ENCODE measurements around the gene IFT43.

Gene IFT43

DNA sequence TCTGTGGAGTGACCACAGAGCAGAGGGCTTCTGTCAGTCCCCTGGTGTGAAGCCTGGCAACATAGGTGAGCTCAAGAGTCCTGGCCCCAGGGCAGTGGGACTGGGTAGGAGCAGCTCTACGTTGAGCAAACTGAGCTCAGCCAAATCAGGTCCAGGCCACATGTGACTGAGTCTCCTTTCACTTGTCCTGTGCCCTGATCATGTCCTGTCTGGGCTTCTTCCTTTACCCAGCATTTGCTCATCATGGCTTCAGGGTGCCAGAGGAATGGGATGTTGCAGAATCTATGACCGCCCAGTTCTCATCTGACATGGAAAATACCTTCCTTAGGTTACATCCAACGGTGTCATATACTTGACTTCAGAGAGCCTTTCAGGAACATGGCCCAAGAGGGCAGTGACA lies 99.8 kb downstream of the IFT43 start:
- no peak overlapping the region for H3K9ac ChIP-seq (ENCODE audit: low read length)
- H3K4me1 ChIP-seq (ENCODE audit: insufficient read depth, low read length): no peaks in the 10 kb centered on the region
- H3K36me3 ChIP-seq (ENCODE audit: insufficient read depth, low read length): peaks cover 11% of the 10 kb centered on the region
- H3K4me3 ChIP-seq (ENCODE audit: low read depth in 1 of 2, low read length in 2 of 2): no peak overlapping the region
- H3K9me3 ChIP-seq (ENCODE audit: low read length): no peaks in the 10 kb centered on the region
- H3K27me3 ChIP-seq (ENCODE audit: control insufficient read depth in 1 of 2, insufficient read depth in 2 of 2, low read length in 2 of 2): no peaks in the 10 kb centered on the region
- no peak overlapping the region for H3K27ac ChIP-seq (ENCODE audit: low read depth, low read length)

DNA sequence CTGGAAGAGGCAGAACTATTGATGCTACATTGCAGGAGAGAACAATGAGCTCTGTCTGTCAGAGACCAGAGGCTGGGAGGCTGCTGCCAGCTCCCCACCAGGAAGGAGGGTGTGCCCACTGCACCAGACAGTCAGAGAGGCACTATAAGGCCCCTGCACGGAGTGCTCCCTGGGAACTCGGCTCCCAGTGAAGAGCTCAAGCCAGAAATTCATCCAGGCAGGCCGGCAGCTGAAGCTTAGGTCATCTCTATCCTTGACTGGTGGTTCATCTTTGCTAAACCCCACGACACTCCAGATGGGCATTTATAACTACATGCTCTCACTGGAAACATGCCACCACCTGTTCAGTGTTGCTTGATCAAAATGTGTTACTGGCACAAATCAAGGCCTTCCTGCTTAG lies 101.1 kb downstream of the IFT43 start:
- no peaks in the 10 kb centered on the region for H3K27me3 ChIP-seq (ENCODE audit: control insufficient read depth in 1 of 2, insufficient read depth in 2 of 2, low read length in 2 of 2)
- no peaks in the 10 kb centered on the region for H3K9me3 ChIP-seq (ENCODE audit: low read length)
- no peak overlapping the region for H3K9ac ChIP-seq (ENCODE audit: low read length)
- peaks cover 11% of the 10 kb centered on the region for H3K36me3 ChIP-seq (ENCODE audit: insufficient read depth, low read length)
- no peaks in the 10 kb centered on the region for H3K4me1 ChIP-seq (ENCODE audit: insufficient read depth, low read length)
- H3K4me3 ChIP-seq (ENCODE audit: low read depth in 1 of 2, low read length in 2 of 2): no peak overlapping the region
- no peak overlapping the region for H3K27ac ChIP-seq (ENCODE audit: low read depth, low read length)

DNA sequence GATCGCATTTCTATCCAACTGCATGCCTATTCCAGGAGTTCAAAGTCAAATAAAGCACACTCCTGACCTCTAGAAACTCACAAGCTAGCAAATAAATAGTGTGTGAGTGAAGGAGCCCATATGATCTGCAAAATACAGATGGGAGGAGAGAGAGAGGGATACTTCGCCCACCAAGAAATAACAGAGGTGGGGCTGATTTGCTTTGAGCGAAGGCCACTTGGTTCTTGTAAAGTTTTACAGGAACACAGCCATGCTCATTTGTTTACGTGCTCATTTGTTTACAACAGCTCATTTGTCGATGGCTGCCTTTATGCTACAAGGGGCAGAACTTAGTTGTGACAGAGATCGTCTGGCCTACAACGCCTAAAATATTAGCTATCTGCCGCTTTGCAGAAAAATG lies 102.8 kb downstream of the IFT43 start:
- Histone ChIP-seq H3K9me3 (ENCODE audit: low read length) (no peaks in the 10 kb centered on the region), H3K4me3 (ENCODE audit: low read depth in 1 of 2, low read length in 2 of 2) (no peak overlapping the region), H3K27me3 (ENCODE audit: control insufficient read depth in 1 of 2, insufficient read depth in 2 of 2, low read length in 2 of 2) (no peaks in the 10 kb centered on the region), H3K27ac (ENCODE audit: low read depth, low read length) (no peak overlapping the region), H3K4me1 (ENCODE audit: insufficient read depth, low read length) (no peaks in the 10 kb centered on the region), H3K9ac (ENCODE audit: low read length) (no peak overlapping the region), H3K36me3 (ENCODE audit: insufficient read depth, low read length) (no peaks in the 10 kb centered on the region)

DNA sequence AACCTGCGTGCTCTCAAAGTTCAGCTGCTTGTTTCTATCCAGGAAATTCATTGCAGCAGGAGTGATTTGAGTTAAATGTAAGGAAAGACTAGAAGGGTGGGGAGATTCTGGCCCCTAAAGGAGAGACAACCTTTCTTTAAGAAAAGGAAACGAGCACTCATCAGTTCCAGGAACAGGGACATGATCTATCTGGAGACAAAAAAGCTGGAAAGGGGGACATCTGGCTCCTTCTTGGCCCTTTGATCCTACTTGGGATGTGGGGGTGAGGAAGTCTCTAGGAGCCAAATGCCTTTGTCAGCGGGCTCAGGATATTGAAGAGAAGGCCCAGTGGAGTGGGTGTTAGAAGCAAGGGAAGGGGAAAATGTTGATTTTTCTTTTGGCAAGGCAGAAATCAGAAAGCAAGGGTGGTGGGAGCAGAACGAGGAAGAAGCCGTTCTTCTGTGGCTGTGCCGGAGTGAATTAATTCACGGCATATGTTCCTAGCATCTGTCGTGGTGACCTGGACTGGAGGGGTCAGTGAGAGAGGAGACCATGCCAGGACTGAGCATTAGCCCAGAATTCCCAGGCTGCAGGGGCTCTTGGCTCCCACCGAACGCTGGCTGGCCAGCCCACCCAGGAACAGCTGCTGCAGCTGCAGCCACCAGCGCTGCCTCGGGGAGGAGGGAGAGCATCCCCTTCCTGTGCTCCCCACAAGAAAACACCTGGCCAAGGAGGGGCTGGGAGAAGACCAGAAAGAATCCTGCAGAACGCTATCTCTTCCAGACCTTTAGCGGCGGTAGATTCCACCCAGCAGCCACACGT lies 103.4 kb downstream of the IFT43 start:
- Histone ChIP-seq H3K36me3 (ENCODE audit: insufficient read depth, low read length) (no peaks in the 10 kb centered on the region), H3K9me3 (ENCODE audit: low read length) (no peaks in the 10 kb centered on the region), H3K4me1 (ENCODE audit: insufficient read depth, low read length) (no peaks in the 10 kb centered on the region), H3K4me3 (ENCODE audit: low read depth in 1 of 2, low read length in 2 of 2) (no peak overlapping the region), H3K27ac (ENCODE audit: low read depth, low read length) (no peak overlapping the region), H3K27me3 (ENCODE audit: control insufficient read depth in 1 of 2, insufficient read depth in 2 of 2, low read length in 2 of 2) (no peaks in the 10 kb centered on the region), H3K9ac (ENCODE audit: low read length) (no peak overlapping the region)

DNA sequence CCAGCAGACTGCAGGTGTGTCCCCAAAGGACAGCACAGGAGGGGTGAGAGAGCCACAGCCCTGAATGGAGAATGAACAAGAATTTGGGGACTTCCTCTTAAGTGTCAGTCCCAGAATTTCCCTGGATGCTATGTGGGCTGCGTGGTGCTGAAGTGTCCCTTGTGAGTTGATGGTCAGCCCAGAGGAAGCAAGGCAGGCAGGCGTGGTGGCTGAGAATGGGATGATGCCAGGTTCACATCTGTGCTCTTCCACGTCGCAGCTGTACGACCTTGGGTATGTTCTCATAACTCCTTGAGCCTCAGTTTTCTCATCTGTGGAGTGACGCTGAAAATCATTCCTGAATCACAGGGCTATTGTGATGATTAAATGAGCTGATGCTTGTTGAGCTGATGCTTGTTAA lies 104.0 kb downstream of the IFT43 start:
- Histone ChIP-seq H3K4me3 (ENCODE audit: low read depth in 1 of 2, low read length in 2 of 2) (no peak overlapping the region), H3K27ac (ENCODE audit: low read depth, low read length) (no peak overlapping the region), H3K9me3 (ENCODE audit: low read length) (no peaks in the 10 kb centered on the region), H3K9ac (ENCODE audit: low read length) (no peak overlapping the region), H3K27me3 (ENCODE audit: control insufficient read depth in 1 of 2, insufficient read depth in 2 of 2, low read length in 2 of 2) (no peaks in the 10 kb centered on the region), H3K4me1 (ENCODE audit: insufficient read depth, low read length) (no peaks in the 10 kb centered on the region), H3K36me3 (ENCODE audit: insufficient read depth, low read length) (no peaks in the 10 kb centered on the region)

DNA sequence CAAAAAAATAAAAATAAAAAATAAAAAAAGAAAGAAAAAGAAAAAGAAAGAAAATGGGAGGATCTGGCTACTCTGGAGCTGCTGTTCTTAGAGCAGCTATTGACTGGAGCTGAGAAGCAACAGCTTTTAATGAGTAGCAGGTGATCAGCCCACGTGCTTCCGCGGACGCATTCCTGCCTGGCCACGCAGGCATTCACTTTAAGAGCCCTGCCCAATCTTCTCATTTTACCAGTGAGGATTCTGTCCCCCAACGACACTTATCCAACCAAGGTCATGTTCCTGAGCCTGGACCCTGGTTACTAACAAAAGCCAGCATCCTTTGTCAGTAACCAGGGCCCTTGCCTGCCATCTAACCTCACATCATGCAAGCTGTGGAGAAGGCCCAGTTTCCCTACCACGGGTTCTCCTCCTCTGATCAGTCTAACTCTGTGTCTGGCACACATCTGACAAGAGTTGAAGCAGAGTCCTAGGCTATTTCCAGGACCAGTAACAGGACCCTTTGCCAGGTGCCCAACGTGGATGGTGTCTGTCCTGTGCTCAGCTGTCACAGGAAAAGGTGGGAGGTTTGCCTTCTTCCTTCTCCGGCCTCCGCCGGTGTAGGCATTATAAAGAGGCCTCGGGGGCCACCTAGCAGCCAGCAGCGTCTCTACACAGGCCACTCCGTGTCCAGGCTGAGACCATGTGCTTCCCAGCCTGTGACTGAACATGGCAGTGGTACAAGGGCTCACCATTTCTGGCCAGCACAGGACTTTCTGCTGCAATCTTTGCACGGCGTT lies 105.2 kb downstream of the IFT43 start:
- no peak overlapping the region for H3K27ac ChIP-seq (ENCODE audit: low read depth, low read length)
- H3K4me1 ChIP-seq (ENCODE audit: insufficient read depth, low read length): no peaks in the 10 kb centered on the region
- H3K9ac ChIP-seq (ENCODE audit: low read length): no peak overlapping the region
- no peak overlapping the region for H3K4me3 ChIP-seq (ENCODE audit: low read depth in 1 of 2, low read length in 2 of 2)
- H3K9me3 ChIP-seq (ENCODE audit: low read length): no peaks in the 10 kb centered on the region
- H3K36me3 ChIP-seq (ENCODE audit: insufficient read depth, low read length): no peaks in the 10 kb centered on the region
- H3K27me3 ChIP-seq (ENCODE audit: control insufficient read depth in 1 of 2, insufficient read depth in 2 of 2, low read length in 2 of 2): no peaks in the 10 kb centered on the region

DNA sequence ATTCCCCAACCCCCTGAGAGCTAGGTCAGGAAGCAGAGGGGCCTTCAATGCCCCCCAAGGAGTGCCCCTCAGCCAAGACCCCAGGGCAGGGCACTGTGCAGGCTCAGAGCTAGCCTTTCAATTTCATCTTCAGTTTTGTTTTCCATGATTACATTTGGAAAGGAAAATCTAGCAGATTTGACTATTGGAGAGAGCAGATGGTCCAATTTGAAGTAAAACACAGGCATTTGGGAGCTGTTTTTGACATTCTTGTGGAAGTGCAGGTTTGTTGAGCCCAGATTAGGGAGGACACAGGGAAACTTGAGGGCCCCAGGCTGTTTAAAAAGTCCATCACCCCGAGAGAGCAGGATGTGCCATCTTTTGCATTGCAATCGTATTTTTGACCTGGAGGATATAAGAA lies 107.5 kb downstream of the IFT43 start:
- Histone ChIP-seq H3K27ac (ENCODE audit: low read depth, low read length) (no peak overlapping the region), H3K4me1 (ENCODE audit: insufficient read depth, low read length) (no peaks in the 10 kb centered on the region), H3K36me3 (ENCODE audit: insufficient read depth, low read length) (no peaks in the 10 kb centered on the region), H3K27me3 (ENCODE audit: control insufficient read depth in 1 of 2, insufficient read depth in 2 of 2, low read length in 2 of 2) (no peaks in the 10 kb centered on the region), H3K4me3 (ENCODE audit: low read depth in 1 of 2, low read length in 2 of 2) (no peak overlapping the region), H3K9me3 (ENCODE audit: low read length) (no peaks in the 10 kb centered on the region), H3K9ac (ENCODE audit: low read length) (no peak overlapping the region)

DNA sequence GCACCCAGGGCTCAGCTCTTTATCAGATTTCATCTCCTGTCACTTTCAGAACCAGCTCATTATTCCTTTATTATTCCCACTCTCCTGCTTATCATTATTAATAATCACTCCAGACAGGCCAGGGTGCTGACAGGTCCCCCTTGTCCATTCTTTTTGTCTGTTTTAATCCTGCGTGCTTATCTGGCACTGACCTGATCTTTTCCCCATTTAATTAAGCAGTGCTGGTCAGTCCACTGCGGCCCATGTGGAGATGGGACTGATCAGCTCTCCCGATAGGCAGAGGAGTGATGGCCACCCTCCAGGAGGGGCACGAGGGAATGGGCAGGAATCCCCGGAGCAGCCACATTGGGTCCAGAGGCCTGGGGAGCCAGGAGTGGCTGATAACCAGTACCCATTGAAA lies 110.7 kb downstream of the IFT43 start:
- Histone ChIP-seq H3K9ac (ENCODE audit: low read length) (no peak overlapping the region), H3K27me3 (ENCODE audit: control insufficient read depth in 1 of 2, insufficient read depth in 2 of 2, low read length in 2 of 2) (no peaks in the 10 kb centered on the region), H3K4me3 (ENCODE audit: low read depth in 1 of 2, low read length in 2 of 2) (no peak overlapping the region), H3K27ac (ENCODE audit: low read depth, low read length) (no peak overlapping the region), H3K9me3 (ENCODE audit: low read length) (no peaks in the 10 kb centered on the region), H3K36me3 (ENCODE audit: insufficient read depth, low read length) (no peaks in the 10 kb centered on the region), H3K4me1 (ENCODE audit: insufficient read depth, low read length) (peaks cover 6% of the 10 kb centered on the region)

DNA sequence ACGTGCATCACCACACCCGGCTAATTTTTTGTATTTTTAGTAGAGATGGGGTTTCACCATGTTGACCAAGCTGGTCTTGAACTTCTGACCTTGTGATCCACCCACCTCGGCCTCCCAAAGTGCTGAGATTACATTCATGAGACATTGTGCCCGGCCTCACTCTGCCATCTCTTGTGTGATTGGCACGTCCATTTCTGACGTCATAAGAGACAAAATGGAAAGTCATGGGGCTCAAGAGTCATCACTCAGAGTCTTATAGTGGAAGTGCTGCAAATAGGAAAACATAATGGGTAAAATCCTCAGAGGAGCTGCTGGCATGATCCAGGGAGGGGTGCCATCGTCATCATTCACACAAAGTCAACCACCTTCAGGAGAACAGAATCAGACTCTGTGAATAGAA lies 112.0 kb downstream of the IFT43 start:
- no peaks in the 10 kb centered on the region for H3K27me3 ChIP-seq (ENCODE audit: control insufficient read depth in 1 of 2, insufficient read depth in 2 of 2, low read length in 2 of 2)
- H3K36me3 ChIP-seq (ENCODE audit: insufficient read depth, low read length): no peaks in the 10 kb centered on the region
- H3K27ac ChIP-seq (ENCODE audit: low read depth, low read length): no peak overlapping the region
- H3K9ac ChIP-seq (ENCODE audit: low read length): no peak overlapping the region
- H3K9me3 ChIP-seq (ENCODE audit: low read length): no peaks in the 10 kb centered on the region
- peaks cover 18% of the 10 kb centered on the region for H3K4me1 ChIP-seq (ENCODE audit: insufficient read depth, low read length)
- H3K4me3 ChIP-seq (ENCODE audit: low read depth in 1 of 2, low read length in 2 of 2): no peak overlapping the region

DNA sequence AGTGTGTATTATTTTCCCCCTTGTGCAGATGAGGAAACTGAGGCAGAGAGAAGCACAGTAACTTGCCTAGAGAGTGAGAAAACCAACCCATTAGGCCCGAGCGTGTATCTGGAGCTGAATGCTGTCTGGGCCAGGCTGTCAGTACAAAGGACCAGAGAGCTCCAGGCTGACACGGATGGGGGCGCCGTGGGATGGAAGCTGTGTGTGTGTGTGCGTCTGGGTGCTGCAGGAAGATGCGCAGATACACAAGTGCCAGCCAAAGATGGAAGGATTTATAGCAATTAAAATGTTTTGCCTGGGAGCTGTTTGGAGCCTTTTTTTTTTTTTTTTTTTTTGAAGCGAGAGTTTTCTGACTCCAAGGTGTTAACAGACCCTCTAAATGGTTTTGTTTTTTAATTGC lies 112.5 kb downstream of the IFT43 start:
- Histone ChIP-seq H3K27me3 (ENCODE audit: control insufficient read depth in 1 of 2, insufficient read depth in 2 of 2, low read length in 2 of 2) (no peaks in the 10 kb centered on the region), H3K4me1 (ENCODE audit: insufficient read depth, low read length) (peaks cover 20% of the 10 kb centered on the region), H3K4me3 (ENCODE audit: low read depth in 1 of 2, low read length in 2 of 2) (no peak overlapping the region), H3K9me3 (ENCODE audit: low read length) (no peaks in the 10 kb centered on the region), H3K27ac (ENCODE audit: low read depth, low read length) (no peak overlapping the region), H3K36me3 (ENCODE audit: insufficient read depth, low read length) (no peaks in the 10 kb centered on the region), H3K9ac (ENCODE audit: low read length) (no peak overlapping the region)

DNA sequence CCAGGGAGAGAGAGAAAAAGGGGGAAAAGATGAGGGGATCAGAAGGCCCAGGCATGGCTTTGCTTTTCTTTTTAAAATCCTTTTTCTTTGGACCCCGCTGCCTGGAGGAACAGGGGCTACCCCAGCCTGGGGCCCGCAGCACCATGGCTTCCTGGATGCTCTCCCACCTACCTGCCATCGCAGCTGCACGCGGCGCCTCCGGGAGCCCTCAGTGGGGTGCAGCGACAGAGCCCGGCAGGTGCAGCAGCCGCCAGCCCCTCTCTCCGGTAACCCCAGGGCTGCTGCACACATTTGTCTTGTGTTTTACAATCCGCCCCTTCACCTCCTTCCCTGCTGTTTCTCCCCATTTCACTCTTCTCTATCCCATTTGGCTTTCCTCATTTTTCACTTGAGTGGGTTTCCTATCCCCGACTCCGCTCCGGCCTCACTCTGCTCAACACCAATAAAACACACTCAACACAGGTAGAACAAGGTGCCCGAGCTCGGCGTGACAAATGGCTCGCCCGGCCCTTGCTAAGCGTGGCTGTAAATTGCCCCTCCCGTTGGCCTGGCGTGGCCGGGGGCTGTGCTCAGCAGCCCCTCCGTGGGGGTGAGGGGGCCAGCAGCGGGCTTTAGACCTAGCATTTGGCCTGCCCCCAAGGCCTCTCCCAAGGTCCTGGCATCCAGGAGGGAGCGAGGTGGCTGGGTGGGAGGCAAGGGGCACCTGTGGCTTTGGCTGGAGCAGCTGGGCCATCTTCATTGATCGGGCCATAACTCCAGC lies 113.5 kb downstream of the IFT43 start:
- no peak overlapping the region for H3K4me3 ChIP-seq (ENCODE audit: low read depth in 1 of 2, low read length in 2 of 2)
- peaks cover 20% of the 10 kb centered on the region for H3K4me1 ChIP-seq (ENCODE audit: insufficient read depth, low read length)
- H3K9me3 ChIP-seq (ENCODE audit: low read length): no peaks in the 10 kb centered on the region
- H3K27ac ChIP-seq (ENCODE audit: low read depth, low read length): no peak overlapping the region
- no peaks in the 10 kb centered on the region for H3K27me3 ChIP-seq (ENCODE audit: control insufficient read depth in 1 of 2, insufficient read depth in 2 of 2, low read length in 2 of 2)
- H3K9ac ChIP-seq (ENCODE audit: low read length): no peak overlapping the region
- no peaks in the 10 kb centered on the region for H3K36me3 ChIP-seq (ENCODE audit: insufficient read depth, low read length)
